Measurements from ENCODE around the gene SCN3B.
"Not testable (repeated sequence)": the region's sequence is repeated elsewhere in the genome, so short reads cannot be mapped to it uniquely, and the experiment has no call there.

The SCN3B gene, protein sequence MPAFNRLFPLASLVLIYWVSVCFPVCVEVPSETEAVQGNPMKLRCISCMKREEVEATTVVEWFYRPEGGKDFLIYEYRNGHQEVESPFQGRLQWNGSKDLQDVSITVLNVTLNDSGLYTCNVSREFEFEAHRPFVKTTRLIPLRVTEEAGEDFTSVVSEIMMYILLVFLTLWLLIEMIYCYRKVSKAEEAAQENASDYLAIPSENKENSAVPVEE

DNA sequence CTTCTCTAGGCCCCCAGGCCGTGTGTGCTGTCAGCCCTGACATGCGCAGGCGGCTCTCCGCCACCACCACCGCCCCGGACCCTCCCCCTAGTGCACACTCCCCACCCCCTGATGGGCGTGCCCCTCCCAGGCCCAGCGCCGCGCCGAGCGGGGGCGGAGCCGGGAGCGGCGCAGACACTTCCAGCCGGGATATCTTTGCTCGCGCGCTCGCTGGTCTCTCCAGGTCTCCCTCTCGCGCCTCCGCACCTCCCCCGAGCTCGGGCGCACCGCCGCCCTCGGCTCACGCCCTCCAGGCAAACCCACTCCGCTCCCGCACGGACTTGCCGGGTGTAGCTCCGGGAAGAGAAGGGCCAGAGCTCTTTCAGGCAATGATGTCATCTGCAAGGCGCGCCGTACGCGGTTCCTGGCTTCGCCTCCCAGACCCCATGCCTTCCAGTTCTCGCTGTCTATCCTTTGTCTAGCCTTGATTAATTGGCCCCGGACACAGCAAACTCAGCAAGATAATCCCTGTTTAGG is at the start of gene SCN3B:
TSS of gene SCN3B (minus strand) at position 59 of the 516 bp plus-strand sequence. CDS start 823 bp downstream, outside the sequence.
- peak; percentile 71 for DNase-seq

- no peak for DNase-seq
Measured at GRCh38 chr11:123702696-123703095, 48.3 kb upstream of the SCN3B start.

- no peak for DNase-seq
Measured at GRCh38 chr11:123702139-123702538, 47.7 kb upstream of the SCN3B start.

DNA sequence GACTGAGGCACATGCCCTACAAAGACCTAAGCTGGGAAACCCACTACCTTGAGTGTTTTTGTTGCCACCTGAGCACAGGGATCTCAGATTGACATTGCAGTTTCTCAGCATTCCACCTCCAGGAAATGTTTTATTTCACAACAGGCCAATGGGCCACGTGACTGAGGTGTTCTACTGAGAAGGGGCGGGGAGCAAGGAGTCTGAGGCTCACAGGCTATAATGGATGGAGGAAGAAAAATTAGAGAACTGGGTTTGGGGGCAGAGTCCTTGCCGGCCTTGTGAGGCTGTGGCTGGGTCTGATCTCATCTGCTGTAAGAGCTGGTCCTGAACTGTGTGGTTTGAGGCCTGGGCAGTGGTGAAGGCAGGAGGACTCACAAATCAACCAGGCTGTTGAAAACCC is 46.3 kb upstream of the SCN3B start:
- no peak for DNase-seq

DNA sequence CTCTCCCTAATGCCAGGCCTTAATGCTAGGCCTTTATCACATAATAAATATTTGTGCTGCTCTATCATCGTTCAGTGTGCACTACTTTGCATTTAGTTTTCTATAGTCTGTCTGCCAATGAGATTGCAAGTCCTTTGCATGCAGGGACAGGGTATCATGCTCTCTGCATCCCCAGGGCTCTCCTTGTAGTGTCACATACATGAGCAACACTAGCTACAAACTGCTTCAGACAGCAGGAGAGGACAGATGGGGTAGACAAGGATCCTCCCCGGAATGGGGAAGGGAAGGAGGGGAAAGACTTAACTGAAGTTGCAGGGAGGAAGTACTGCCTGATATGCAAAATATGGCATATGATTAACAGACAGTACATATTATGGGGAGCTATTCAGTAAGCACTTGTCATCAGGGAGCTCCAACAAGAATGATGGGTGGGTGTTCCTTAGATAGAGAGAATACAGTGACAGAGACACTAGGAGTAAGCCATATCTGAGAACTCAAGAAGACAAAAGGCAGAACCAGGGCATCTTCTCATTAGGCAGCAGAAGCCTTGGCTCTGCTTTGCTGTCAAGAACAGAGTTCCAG is 44.2 kb upstream of the SCN3B start:
- no peak for DNase-seq

DNA sequence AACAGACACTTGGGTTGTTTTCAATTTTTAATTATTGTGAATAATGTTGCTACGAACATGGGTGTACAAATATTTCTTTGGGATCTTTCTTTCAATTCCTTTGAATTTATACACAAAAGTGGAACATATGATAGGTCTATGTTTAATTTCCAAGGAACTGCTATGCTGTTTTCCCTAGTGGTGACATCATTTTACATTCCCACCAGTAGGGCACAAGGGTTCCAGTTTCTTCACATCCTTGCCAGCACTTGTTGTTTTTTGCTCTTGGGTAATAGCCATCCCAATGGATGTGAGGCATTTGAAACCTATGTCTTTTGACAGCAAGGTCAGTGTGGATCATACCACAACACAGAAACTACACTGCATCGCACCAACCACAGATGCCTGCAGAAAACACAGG is 41.8 kb upstream of the SCN3B start:
- no peak for DNase-seq

DNA sequence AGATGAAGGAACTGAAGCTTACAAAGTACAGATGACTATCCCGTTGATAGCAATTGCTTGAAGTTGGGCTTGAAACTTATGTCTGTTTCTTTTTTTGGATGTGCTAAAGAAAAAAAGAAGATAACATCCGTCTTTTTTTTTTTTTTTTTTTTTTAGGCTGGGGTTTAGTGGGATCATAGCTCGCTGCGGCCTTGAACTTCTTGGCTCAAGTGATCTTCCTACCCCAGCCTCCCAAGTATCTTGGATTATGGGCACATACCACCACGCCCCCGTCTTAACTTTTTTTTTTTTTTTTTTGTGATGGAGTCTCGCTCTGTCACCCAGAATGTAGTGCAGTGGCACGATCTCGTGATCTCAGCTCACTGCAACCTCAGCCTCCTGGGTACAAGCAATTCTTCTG is 40.8 kb upstream of the SCN3B start:
- DNase-seq = no peak

GRCh38 chr11:123694551-123694950 is 40.1 kb upstream of the SCN3B start:
- no peak for DNase-seq

- DNase-seq = no peak
Measured at GRCh38 chr11:123692961-123693360, 38.5 kb upstream of the SCN3B start.

- DNase-seq = peak; percentile 31
Measured at GRCh38 chr11:123690485-123690884, 36.1 kb upstream of the SCN3B start.

DNA sequence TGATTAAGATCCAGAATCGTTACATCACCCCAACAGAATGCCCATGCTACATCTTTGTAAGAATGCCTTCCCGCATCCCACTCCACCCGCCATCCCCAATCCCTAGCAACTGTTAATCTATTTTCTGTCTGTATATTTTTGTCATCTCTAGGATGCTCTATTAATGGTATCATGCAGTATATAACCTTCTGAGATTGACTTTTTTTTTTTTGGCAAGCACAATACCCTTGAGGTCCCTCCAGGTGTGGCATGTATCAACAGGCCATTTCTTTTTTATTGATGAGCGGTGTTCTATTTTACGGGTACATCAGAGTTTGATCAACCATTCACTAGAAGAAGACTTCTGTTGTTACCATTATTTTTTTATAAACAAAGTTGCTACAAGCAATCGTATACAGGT is 30.2 kb upstream of the SCN3B start:
- DNase-seq = no peak

- DNase-seq = no peak
Measured at GRCh38 chr11:123683428-123684170, 29.2 kb upstream of the SCN3B start.

DNA sequence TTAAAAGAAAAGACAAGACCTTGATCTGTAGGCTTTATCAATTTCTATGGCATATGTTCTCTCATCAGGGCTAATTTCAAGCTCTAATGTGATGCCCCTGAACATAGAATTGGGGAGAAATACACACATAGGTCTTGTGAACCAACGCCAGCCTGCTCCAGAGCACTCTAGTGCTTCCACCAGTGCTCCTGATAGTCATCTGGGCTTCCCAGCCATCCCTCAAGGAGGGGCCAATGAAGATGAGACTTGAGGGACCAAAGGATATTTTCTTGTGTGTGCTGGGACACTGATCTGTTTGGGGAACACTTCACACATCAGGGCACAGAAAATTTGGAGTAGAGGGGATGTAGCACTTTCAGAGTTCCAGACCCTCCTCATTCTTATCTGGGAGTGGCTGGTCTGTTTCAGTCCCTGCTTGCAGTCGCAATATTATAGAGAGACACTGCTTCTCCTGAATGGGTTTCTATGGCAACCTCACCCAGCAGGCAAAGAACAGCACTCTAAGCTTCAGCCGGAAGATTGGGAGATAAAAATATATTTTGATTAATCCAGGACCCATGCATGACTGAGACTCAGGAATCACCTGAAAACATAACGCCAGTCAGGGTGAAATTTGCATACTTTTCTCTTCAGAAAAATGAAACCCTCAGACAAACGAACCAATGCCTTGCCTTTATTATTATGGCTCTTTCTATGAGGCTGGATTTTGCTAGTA is 28.4 kb upstream of the SCN3B start:
- no peak for DNase-seq

DNA sequence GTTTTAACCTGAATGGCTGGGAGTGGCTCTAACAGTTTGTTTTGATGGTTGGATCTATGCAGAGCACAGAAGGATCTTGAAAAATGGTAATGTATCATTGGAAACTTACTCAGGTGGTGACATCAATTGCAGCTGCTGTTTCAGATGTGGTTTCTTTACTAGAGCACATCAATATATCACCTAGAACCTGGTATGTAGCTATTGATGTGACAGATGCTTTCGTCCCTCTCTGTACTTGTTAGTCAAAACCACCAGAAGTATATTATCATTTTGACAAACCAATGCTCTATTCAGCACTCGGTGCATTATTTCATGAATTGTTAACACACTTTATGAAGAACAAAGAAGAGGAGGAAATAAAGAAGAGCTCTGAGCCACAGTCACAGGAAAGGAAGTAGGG is 26.6 kb upstream of the SCN3B start:
- no peak for DNase-seq

GRCh38 chr11:123678246-123678645 is 23.8 kb upstream of the SCN3B start:
- no peak for DNase-seq

- no peak for DNase-seq
Measured at GRCh38 chr11:123677510-123677909, 23.1 kb upstream of the SCN3B start.

DNA sequence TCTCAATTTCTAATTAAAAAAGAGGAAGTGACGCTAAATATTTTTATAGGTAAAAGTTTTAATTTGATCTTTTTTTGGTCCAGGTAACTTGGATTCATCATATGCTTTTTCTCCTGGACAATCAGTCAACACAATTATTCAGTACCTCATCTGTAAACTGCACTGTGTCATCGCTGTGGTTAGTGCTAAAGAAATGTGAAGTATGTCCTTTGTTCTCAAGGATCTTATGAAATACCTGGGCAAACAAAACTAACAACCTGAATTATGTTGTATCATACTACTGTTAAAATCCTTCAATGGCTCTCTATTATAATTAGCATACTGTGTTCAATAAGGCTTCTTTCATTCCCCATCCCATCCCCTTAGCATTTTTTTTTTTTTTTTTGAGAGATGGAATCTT is 19.9 kb upstream of the SCN3B start:
- DNase-seq = no peak

DNA sequence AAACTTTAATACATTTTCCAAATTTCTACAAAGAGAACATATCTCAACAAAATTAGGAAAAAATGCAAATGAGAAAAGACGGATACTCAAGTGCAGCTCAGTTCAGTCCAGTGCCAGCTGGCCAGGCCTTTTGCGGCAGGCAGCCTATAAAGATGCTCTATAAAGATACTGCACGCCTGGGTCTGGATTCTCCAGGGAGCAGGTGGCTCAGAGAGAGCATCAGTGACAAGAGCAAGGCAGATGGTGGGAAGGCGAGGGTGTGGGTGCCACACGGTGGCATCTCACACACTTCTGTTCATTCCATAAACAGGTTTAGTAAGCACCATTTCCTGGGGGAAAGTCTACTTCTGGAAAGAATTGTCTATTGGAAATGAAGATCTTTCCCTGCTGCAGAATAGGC is 18.1 kb upstream of the SCN3B start:
- DNase-seq = no peak

- DNase-seq = no peak
Measured at GRCh38 chr11:123671534-123671933, 17.1 kb upstream of the SCN3B start.

DNA sequence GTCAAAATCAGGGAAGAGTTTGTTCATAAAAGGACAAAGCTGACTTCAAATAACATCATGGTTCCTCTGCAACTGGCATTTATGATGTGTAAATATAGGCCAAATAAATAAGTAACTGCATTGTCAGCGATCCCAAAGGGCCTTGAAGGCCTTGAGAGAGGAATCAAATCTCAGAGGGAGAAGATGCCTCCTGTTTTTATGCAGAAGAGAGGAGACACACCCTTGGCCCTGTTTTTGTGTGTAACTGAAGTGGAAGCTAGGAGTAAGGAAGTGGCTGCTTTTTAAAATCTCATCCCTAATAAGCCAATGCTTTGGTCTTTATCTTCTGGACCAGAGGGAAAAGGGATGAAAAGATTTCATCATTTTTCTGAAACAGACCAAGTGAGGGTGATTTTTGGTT is 15.7 kb upstream of the SCN3B start:
- no peak for DNase-seq

GRCh38 chr11:123665306-123665705 is 10.9 kb upstream of the SCN3B start:
- DNase-seq = no peak

GRCh38 chr11:123659965-123660364 is 5.5 kb upstream of the SCN3B start:
- DNase-seq = not testable (repeated sequence)

- no peak for DNase-seq
Measured at GRCh38 chr11:123659311-123659710, 4.9 kb upstream of the SCN3B start.

All from EL (cell line).